ENCODE results near the gene PRSS21. TPM values are rescaled to one million over a fixed set of nuclear protein-coding genes. Genes with fewer than 3 reads are reported as not detected.

The PRSS21 gene
- total RNA-seq: 1 to 10 TPM; 3.0 to 4.0 TPM

- Mint-ChIP-seq H3K27ac (no peak within 1 kb of the TSS), H3K27me3 (no peaks in the 10 kb centered on the region), H3K9me3 (no peaks in the 10 kb centered on the region), H3K36me3 (ENCODE audit: low read depth) (no peaks in the 10 kb centered on the region), H3K4me3 (peak within 1 kb of the TSS; percentile 13), H3K4me1 (no peaks in the 10 kb centered on the region)
- ChIA-PET CTCF (interaction anchor here (0.7 kb wide), 2 partner anchors 51 to 138 kb away, joined by 3 read pairs; no protein-coding TSS in a partner anchor), POLR2A (no interaction called here)
- DNase-seq: peak; percentile 27
These were observed at the start of gene PRSS21 for GRCh38 chr16:2816751-2817339. PRSS21 (plus strand) TSS chr16:2817237; CDS start chr16:2817269, 32 bp downstream.

GRCh38 chr16:2767891-2768290 is 49.1 kb upstream of the PRSS21 start:
- DNase-seq: no peak
- CTCF ChIA-PET: no interaction called here
- H3K27ac Mint-ChIP-seq: no peak overlapping the region
- H3K9me3 Mint-ChIP-seq: no peaks in the 10 kb centered on the region
- H3K36me3 Mint-ChIP-seq (ENCODE audit: low read depth): peaks cover 96% of the 10 kb centered on the region
- POLR2A ChIA-PET: interaction anchor here (1.2 to 4.7 kb wide), 3 partner anchors 9 to 15 kb away, joined by 4 to 27 read pairs (median 19); partner anchors contain the start of genes ELOB and SRRM2
- H3K4me1 Mint-ChIP-seq: peaks cover 18% of the 10 kb centered on the region
- no peaks in the 10 kb centered on the region for H3K27me3 Mint-ChIP-seq
- H3K4me3 Mint-ChIP-seq: no peak overlapping the region

- ChIA-PET POLR2A (interaction anchor here (3.8 to 4.7 kb wide), 2 partner anchors 9 to 16 kb away, joined by 19 to 27 read pairs; partner anchors contain the start of genes ELOB and SRRM2), CTCF (no interaction called here)
- no peak for DNase-seq
- Mint-ChIP-seq H3K36me3 (ENCODE audit: low read depth) (peaks cover 93% of the 10 kb centered on the region), H3K9me3 (no peaks in the 10 kb centered on the region), H3K27me3 (no peaks in the 10 kb centered on the region), H3K4me3 (no peak overlapping the region), H3K4me1 (peaks cover 18% of the 10 kb centered on the region), H3K27ac (no peak overlapping the region)
These were observed 48.5 kb upstream of the PRSS21 start for GRCh38 chr16:2768403-2769089.

- Mint-ChIP-seq H3K9me3 (no peaks in the 10 kb centered on the region), H3K4me1 (peaks cover 18% of the 10 kb centered on the region), H3K27me3 (no peaks in the 10 kb centered on the region), H3K36me3 (ENCODE audit: low read depth) (peaks cover 87% of the 10 kb centered on the region), H3K4me3 (no peak overlapping the region), H3K27ac (no peak overlapping the region)
- ChIA-PET POLR2A (interaction anchor here (3.8 to 4.7 kb wide), 2 partner anchors 8 to 16 kb away, joined by 19 to 27 read pairs; partner anchors contain the start of genes ELOB and SRRM2), CTCF (no interaction called here)
- no peak for DNase-seq
These were observed 47.9 kb upstream of the PRSS21 start for GRCh38 chr16:2769100-2769529.

- POLR2A ChIA-PET: interaction anchor here (3.8 to 4.7 kb wide), 2 partner anchors 8 to 17 kb away, joined by 19 to 27 read pairs; partner anchors contain the start of genes ELOB and SRRM2
These were observed 47.4 kb upstream of the PRSS21 start for GRCh38 chr16:2769675-2770056.

GRCh38 chr16:2770057-2770951 is 46.7 kb upstream of the PRSS21 start:
- POLR2A ChIA-PET: interaction anchor here (4.7 kb wide), 1 partner anchor 17 kb away, joined by 27 read pairs; the partner anchor contains the start of gene SRRM2
- CTCF ChIA-PET: no interaction called here
- Mint-ChIP-seq H3K4me1 (peaks cover 20% of the 10 kb centered on the region), H3K36me3 (ENCODE audit: low read depth) (peaks cover 80% of the 10 kb centered on the region), H3K9me3 (no peaks in the 10 kb centered on the region), H3K27me3 (no peaks in the 10 kb centered on the region), H3K27ac (peak overlapping the region; percentile 31), H3K4me3 (no peak overlapping the region)
- DNase-seq: peak; percentile 35

More at GRCh38 chr16:2769675-2770056, 47.4 kb upstream of the PRSS21 start:
- no peak overlapping the region for H3K4me3 Mint-ChIP-seq
- H3K27me3 Mint-ChIP-seq: no peaks in the 10 kb centered on the region
- H3K4me1 Mint-ChIP-seq: peaks cover 18% of the 10 kb centered on the region
- H3K27ac Mint-ChIP-seq: peak overlapping the region; percentile 31
- peaks cover 84% of the 10 kb centered on the region for H3K36me3 Mint-ChIP-seq (ENCODE audit: low read depth)
- no peak for DNase-seq
- CTCF ChIA-PET: no interaction called here
- H3K9me3 Mint-ChIP-seq: no peaks in the 10 kb centered on the region

- POLR2A ChIA-PET: interaction anchor here (8.1 kb wide), 1 partner anchor 19 kb away, joined by 114 read pairs; the partner anchor contains the start of gene SRRM2
- Mint-ChIP-seq H3K4me3 (no peak overlapping the region), H3K36me3 (ENCODE audit: low read depth) (peaks cover 68% of the 10 kb centered on the region), H3K27me3 (no peaks in the 10 kb centered on the region), H3K9me3 (no peaks in the 10 kb centered on the region), H3K4me1 (peaks cover 33% of the 10 kb centered on the region), H3K27ac (peak overlapping the region; percentile 38)
- CTCF ChIA-PET: no interaction called here
- DNase-seq: no peak
These were observed 45.3 kb upstream of the PRSS21 start for GRCh38 chr16:2771496-2772402.

- H3K27ac Mint-ChIP-seq: no peak overlapping the region
- no peak overlapping the region for H3K4me3 Mint-ChIP-seq
- H3K4me1 Mint-ChIP-seq: peaks cover 39% of the 10 kb centered on the region
- H3K27me3 Mint-ChIP-seq: no peaks in the 10 kb centered on the region
- H3K36me3 Mint-ChIP-seq (ENCODE audit: low read depth): peaks cover 59% of the 10 kb centered on the region
- POLR2A ChIA-PET: interaction anchor here (1.0 to 8.1 kb wide), 3 partner anchors 9 to 44 kb away, joined by 3 to 114 read pairs (median 4); partner anchors contain the start of gene SRRM2
- no peaks in the 10 kb centered on the region for H3K9me3 Mint-ChIP-seq
- CTCF ChIA-PET: no interaction called here
- no peak for DNase-seq
These were observed 43.7 kb upstream of the PRSS21 start for GRCh38 chr16:2773188-2773968.

GRCh38 chr16:2774161-2774891 is 42.7 kb upstream of the PRSS21 start:
- peaks cover 51% of the 10 kb centered on the region for H3K36me3 Mint-ChIP-seq (ENCODE audit: low read depth)
- H3K27ac Mint-ChIP-seq: no peak overlapping the region
- H3K27me3 Mint-ChIP-seq: no peaks in the 10 kb centered on the region
- POLR2A ChIA-PET: interaction anchor here (0.8 to 8.1 kb wide), 4 partner anchors 10 to 45 kb away, joined by 3 to 114 read pairs (median 4); partner anchors contain the start of gene SRRM2
- DNase-seq: no peak
- CTCF ChIA-PET: no interaction called here
- peaks cover 40% of the 10 kb centered on the region for H3K4me1 Mint-ChIP-seq
- H3K9me3 Mint-ChIP-seq: no peaks in the 10 kb centered on the region
- H3K4me3 Mint-ChIP-seq: no peak overlapping the region

- H3K27ac Mint-ChIP-seq: no peak overlapping the region
- no peaks in the 10 kb centered on the region for H3K9me3 Mint-ChIP-seq
- CTCF ChIA-PET: interaction anchor here (1.4 kb wide), 1 partner anchor 10 kb away, joined by 4 read pairs; no protein-coding TSS in a partner anchor
- no peaks in the 10 kb centered on the region for H3K27me3 Mint-ChIP-seq
- peaks cover 42% of the 10 kb centered on the region for H3K36me3 Mint-ChIP-seq (ENCODE audit: low read depth)
- H3K4me3 Mint-ChIP-seq: peak overlapping the region; percentile 88
- peaks cover 31% of the 10 kb centered on the region for H3K4me1 Mint-ChIP-seq
- POLR2A ChIA-PET: interaction anchor here (1.3 to 8.1 kb wide), 6 partner anchors 13 to 108 kb away, joined by 3 to 114 read pairs (median 7); partner anchors contain the start of genes FLYWCH2, KCTD5 and SRRM2
- DNase-seq: no peak
These were observed 41.8 kb upstream of the PRSS21 start for GRCh38 chr16:2775131-2775716.

Data from activated CD4-positive, alpha-beta memory T cell treated with anti-CD3 and anti-CD28 coated beads, Interleukin-2, amount 10 ng/mL, durations not matched to agents 7 days and 5 days (primary cell).